Skeletal muscle tissue (tissue), 4 donors: ENCODE results near the gene ATXN7L1. TPM values are rescaled to one million over a fixed set of nuclear protein-coding genes. Genes with fewer than 3 reads are reported as not detected.

Experiments used
- H3K27ac ChIP-seq: one replicate; pipeline ENCODE4 v1.7.0; 2013; ENCODE audit warnings: mild to moderate bottlenecking, low read depth, low read length, inconsistent platforms
- H3K27me3 ChIP-seq, 3 donors: one replicate each; pipeline ENCODE4 v1.7.0; 2013; ENCODE audit warnings: low read length in 3 of 3; ENCODE audit not compliant: control insufficient read depth in 3 of 3, insufficient read depth in 3 of 3
- H3K36me3 ChIP-seq, 3 donors: one replicate each; pipeline ENCODE4 v1.7.0; 2013; ENCODE audit warnings: low read length in 3 of 3; ENCODE audit not compliant: control insufficient read depth in 3 of 3, insufficient read depth in 3 of 3
- H3K4me1 ChIP-seq, 3 donors: one replicate each; pipeline ENCODE4 v1.7.0; 2013; ENCODE audit warnings: low read length in 3 of 3, mild to moderate bottlenecking in 3 of 3; ENCODE audit not compliant: control insufficient read depth in 3 of 3, insufficient read depth in 3 of 3
- H3K4me3 ChIP-seq, 3 donors: one replicate each; pipeline ENCODE4 v1.7.0; 2013; ENCODE audit warnings: low read length in 3 of 3
- H3K9ac ChIP-seq, 3 donors: one replicate each; pipeline ENCODE4 v1.7.0; 2013; ENCODE audit warnings: low read length in 3 of 3, mild to moderate bottlenecking in 3 of 3, moderate library complexity in 2 of 3, low read depth in 1 of 3
- H3K9me3 ChIP-seq, 3 donors: one replicate each; pipeline ENCODE4 v1.7.0; 2013; ENCODE audit warnings: low read length in 3 of 3; ENCODE audit not compliant: control insufficient read depth in 3 of 3
- total RNA-seq: library from RNA; depleted of rRNA; stranded (reverse); fragments of >200 nt; gene quantifications from one replicate; pipeline ENCODE4 v1.2.3, GENCODE V29; 2014
- donor health status: Osteomylitis.

ATXN7L1 gene
- total RNA-seq, 1 donor from 2014 or later, result 6.3 TPM

DNA sequence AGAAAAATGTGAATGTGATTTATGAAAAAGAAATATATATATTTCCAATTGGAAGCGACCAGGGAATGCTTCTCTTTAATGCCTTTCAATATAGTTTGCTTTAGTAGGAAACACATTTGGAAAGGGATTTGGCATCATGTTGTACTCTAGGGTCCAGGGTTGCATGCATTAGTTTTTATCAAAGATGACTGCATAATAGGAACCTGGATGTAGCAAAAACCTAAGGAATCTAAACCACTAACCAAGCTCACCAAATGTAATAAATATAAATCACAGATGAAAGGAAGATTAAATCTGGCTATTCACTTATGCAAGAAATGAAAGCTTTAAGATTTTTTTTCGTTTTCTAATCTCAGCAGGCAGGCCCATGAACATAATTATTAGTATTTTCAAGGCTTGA, 120.0 kb downstream of the ATXN7L1 start:
- Histone ChIP-seq H3K36me3 (no peaks in the 10 kb centered on the region), H3K27ac (no peak overlapping the region), H3K27me3 (no peaks in the 10 kb centered on the region), H3K9ac (no peak overlapping the region), H3K4me3 (no peak overlapping the region), H3K4me1 (peaks cover 0 to 3% (median 0%) of the 10 kb centered on the region in 3 donors), H3K9me3 (no peaks in the 10 kb centered on the region)

DNA sequence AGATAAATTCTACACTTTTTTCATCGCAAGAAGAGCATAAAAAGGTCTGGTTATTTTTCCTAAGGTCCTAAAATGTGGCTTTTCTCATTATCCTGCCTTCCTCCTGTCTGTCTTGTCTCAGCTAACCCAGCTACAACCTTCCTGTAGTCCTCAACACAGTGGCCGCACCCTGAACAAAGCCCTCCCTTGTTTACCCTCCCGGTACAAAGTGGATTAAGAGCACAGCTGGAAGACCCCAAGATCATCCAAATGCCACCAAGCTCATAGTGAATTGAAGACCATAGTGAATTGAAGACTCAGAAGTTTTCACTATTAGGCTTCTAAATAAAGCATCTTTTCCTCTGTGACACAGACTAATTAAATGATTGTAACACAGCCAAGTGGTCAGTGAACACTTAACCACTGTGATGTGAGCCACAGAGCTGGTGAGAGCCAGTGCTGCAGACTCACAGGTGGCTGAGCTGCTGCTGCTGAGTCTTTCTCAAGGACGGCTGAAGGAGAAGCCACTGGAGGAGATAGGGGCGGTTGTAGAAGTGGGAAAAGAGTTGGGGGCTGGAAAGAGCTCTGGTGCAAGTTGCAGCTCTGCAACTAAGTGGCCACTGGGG, 123.6 kb downstream of the ATXN7L1 start:
- Histone ChIP-seq H3K4me3 (no peak overlapping the region), H3K4me1 (no peaks in the 10 kb centered on the region), H3K27me3 (no peaks in the 10 kb centered on the region), H3K9me3 (no peaks in the 10 kb centered on the region), H3K27ac (no peak overlapping the region), H3K9ac (no peak overlapping the region), H3K36me3 (no peaks in the 10 kb centered on the region)

DNA sequence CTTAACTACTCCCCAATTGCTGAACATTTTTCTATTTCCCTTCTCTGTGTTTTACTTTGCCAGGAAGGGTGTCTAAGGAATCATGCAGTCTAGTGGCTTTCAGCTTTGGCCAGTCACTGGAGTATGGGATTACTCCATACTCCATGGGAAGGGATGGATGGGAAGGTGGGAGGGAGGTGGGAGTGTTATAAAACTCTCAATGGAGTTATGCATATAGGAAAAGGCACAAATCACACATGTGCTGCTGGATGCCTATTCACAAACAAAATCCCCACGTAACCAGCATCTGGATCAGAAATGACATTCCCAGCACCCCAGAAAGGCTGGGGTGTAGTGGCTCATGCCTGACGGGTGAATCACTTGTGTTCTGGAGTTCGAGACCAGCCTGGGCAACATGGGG, 125.3 kb downstream of the ATXN7L1 start:
- H3K4me3 ChIP-seq, result no peak overlapping the region
- H3K36me3 ChIP-seq, result no peaks in the 10 kb centered on the region
- H3K4me1 ChIP-seq, result no peaks in the 10 kb centered on the region
- H3K9ac ChIP-seq, result no peak overlapping the region
- H3K27me3 ChIP-seq, result no peaks in the 10 kb centered on the region
- H3K9me3 ChIP-seq, result no peaks in the 10 kb centered on the region
- H3K27ac ChIP-seq, result no peak overlapping the region

DNA sequence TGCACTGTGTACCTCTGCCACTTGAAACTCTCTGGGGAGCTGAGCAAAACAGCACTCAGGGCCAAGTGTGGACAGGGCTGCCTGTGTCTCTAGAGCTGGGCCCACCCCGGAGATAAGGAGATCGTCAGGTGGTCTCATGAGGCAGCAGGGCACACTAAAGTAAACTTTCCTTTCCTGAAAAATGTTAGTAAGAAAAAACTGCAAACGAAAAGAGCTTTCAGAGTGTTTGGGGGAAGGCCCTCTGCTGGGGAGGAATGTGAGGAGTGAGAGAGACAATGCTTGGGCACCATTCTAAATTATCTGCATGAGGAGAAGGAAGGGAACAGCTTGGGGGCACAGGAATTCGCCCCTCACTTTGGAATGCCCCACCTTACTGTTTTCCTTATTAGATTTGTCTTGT, 127.7 kb downstream of the ATXN7L1 start:
- Histone ChIP-seq H3K27me3 (no peaks in the 10 kb centered on the region), H3K9ac (no peak overlapping the region), H3K36me3 (no peaks in the 10 kb centered on the region), H3K4me1 (no peaks in the 10 kb centered on the region), H3K27ac (no peak overlapping the region), H3K4me3 (no peak overlapping the region), H3K9me3 (no peaks in the 10 kb centered on the region)

DNA sequence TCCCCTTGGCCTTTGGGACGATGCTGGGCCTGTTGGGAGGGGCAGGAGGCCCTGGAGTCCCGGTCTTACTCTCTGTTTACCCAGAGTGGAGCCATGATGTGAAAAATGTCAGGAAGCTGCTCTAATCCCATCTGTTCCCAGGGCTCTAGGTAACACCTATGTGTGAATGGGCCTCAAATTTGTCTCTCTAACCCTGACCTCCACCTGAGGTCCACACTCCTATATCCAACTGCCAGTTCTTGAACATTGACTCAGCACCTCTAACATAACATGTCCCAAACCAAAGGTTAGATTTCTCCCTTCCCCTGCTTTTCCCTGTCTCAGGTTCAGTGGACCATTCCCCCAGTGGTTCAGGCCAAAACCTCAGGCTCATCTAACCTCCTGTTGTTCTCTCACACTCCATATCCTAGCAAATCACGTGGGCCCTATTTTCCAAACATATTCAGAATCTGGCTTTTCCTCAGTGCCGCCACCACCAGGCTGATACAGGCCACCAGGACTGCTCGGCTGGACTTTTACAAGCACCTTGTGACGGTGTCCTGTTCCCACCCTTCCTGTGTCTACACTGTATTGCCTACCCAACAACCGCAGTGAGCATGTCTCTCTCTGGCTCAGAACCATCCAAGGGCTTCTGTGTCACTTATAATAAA, 130.6 kb downstream of the ATXN7L1 start:
- Histone ChIP-seq H3K9me3 (no peaks in the 10 kb centered on the region), H3K27me3 (no peaks in the 10 kb centered on the region), H3K9ac (no peak overlapping the region), H3K4me3 (no peak overlapping the region), H3K4me1 (no peaks in the 10 kb centered on the region), H3K27ac (no peak overlapping the region), H3K36me3 (no peaks in the 10 kb centered on the region)

DNA sequence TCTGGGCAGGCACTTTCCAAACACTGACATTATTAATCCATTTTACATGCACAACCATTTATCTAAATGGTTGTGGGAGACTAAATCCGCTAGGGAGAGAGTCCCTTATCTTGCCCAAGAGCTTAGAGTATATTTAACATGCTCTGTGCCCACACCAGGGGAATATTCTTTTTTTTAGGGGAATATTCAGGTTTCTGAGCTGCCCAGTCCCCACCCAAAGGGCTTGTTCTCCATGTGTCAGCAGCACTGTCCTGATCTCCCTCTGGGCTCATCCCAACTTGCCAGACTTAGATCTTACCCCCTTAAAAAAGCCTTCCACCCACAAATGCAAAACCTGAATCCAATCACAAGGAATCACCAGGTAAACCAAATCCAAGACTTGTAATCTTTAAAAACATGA, 132.1 kb downstream of the ATXN7L1 start:
- Histone ChIP-seq H3K4me1 (no peaks in the 10 kb centered on the region), H3K9ac (no peak overlapping the region), H3K4me3 (no peak overlapping the region), H3K9me3 (no peaks in the 10 kb centered on the region), H3K27ac (no peak overlapping the region), H3K27me3 (no peaks in the 10 kb centered on the region), H3K36me3 (no peaks in the 10 kb centered on the region)

DNA sequence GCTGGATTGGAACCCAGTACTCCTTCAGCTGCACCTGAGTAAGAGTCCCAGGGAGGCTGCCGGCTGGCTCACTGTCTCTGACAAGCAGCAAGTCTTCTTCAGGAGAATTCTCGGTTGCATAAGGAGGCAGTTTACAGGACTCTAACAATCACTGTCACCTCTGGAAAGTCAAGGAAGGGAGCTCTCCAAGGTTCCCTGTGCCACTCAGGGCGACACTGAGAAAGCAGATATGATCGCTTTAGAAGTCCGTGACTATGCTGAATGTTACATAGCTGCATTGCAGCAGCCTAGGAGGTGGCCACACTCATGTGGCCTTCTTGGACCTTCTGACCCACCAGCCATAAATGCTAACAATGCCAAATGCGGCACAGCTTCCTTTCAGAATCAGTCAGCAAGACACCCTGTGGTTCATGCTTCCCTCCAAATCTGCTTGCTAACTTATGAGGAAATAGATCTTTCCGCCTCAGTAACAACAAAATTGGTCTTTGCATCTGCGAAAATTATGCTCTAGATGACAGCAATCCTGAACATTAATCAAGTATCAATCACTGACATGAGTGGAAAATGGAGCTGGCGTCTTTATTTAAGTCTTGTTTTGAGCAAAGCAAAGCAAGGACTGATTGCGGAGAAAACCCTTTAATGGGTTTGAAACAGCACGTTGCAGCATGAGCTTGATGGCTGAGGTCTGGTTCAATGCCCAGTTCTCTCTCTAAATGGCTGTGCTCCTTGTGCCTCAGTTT, 132.9 kb downstream of the ATXN7L1 start:
- Histone ChIP-seq H3K9ac (no peak overlapping the region), H3K36me3 (no peaks in the 10 kb centered on the region), H3K4me3 (no peak overlapping the region), H3K27ac (no peak overlapping the region), H3K9me3 (no peaks in the 10 kb centered on the region), H3K27me3 (no peaks in the 10 kb centered on the region), H3K4me1 (no peaks in the 10 kb centered on the region)

DNA sequence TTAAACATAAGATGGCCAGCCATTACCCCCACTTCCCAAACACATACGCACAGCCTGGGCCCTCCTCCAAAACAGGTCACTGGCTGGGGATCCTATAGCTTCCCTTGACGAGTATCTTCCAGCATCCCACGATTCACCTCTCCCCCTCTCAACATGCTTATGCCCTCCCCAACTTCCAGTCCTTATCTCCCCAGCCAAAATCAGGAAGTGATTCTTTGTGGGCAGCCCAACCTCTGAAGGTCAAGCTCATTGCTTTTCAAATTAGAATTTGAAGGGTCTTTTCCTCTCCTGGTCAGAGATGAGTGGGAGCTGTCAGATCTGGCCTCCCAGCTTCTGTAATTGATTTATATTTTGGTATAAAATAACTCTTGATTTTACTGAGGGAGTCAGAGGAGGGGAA, 133.6 kb downstream of the ATXN7L1 start:
- Histone ChIP-seq H3K27ac (no peak overlapping the region), H3K36me3 (no peaks in the 10 kb centered on the region), H3K4me1 (no peaks in the 10 kb centered on the region), H3K9ac (no peak overlapping the region), H3K9me3 (no peaks in the 10 kb centered on the region), H3K4me3 (no peak overlapping the region), H3K27me3 (no peaks in the 10 kb centered on the region)

DNA sequence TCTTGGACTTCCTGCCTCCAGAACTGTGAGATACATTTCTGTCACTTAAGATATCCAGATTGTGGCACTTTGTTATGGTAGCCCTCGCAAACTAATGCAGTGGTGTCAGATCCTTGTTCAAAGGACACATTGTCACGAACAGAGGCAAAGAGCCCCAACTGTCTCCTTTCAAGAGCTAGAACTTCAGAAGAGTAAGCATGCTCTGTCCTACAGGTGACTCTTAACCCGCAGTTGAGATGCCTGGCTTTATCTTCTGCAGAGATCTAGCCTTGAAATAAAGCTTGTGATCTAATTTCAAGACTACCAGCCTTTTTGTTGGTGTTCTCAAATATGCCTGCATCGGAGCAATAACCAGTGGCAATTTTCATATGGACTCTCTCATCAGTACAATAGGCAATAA, 134.4 kb downstream of the ATXN7L1 start:
- Histone ChIP-seq H3K36me3 (no peaks in the 10 kb centered on the region), H3K9me3 (no peaks in the 10 kb centered on the region), H3K4me1 (no peaks in the 10 kb centered on the region), H3K27me3 (no peaks in the 10 kb centered on the region), H3K27ac (no peak overlapping the region), H3K9ac (no peak overlapping the region), H3K4me3 (no peak overlapping the region)

DNA sequence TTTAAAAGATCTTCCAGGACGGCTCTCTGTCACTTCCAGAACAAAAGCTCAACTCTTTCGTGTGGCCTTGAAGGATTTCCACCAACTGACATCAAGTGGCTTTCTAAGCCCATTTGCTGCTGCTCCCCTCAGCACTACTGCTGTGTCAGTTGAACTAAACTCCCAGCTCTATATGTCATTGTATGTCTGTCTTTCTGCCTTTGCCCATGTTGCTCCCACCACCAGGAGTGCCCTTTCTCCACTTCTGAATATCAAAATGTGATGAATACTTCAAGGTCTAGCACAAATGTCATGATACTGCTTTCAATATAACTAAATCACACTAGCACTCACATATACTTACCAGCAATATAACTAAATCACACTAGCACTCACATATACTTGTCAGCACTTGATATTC, 138.3 kb downstream of the ATXN7L1 start:
- Histone ChIP-seq H3K9ac (no peak overlapping the region), H3K4me1 (no peaks in the 10 kb centered on the region), H3K27ac (no peak overlapping the region), H3K36me3 (no peaks in the 10 kb centered on the region), H3K9me3 (no peaks in the 10 kb centered on the region), H3K4me3 (no peak overlapping the region), H3K27me3 (no peaks in the 10 kb centered on the region)
